ENCODE data around the gene EXOSC2.

DNA sequence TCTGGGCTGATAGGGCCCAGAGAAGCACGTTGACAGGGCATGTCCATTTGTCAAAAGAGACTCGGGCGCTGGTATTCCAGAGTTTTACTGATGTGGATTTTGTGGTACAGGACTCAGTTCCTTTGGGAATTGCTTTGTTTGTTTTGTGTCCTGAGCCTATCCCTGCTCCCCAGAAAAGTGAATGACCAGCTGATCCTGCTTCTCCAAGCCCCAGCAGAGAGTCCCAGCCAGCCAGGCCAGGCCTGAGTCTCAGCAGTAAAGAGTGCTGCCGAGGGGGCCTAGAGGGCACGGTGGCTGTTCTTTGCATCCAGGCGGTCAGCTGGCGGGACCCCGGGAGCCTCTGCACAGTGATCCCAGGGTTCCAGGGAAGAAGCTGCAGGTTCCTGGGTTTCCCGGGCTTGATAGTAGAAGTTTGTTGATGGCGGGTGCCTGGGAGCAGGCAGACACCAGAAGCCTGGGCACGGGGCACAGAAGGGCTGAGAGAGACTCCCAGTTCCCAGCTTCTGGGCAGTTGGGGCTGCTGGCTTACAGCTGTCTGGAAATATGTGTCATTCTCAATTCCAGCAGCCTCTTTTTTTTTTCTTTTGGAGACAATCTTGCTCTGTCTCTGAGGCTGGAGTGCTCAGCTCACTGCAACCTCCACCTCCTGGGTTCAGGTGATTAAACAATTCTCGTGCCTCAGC, 20.5 kb upstream of the EXOSC2 start:
- TF ChIP-seq POLR2AphosphoS5 (IDR thresholded peaks at IDR 0.05) = no peak
- TF ChIP-seq, protein P1, sequence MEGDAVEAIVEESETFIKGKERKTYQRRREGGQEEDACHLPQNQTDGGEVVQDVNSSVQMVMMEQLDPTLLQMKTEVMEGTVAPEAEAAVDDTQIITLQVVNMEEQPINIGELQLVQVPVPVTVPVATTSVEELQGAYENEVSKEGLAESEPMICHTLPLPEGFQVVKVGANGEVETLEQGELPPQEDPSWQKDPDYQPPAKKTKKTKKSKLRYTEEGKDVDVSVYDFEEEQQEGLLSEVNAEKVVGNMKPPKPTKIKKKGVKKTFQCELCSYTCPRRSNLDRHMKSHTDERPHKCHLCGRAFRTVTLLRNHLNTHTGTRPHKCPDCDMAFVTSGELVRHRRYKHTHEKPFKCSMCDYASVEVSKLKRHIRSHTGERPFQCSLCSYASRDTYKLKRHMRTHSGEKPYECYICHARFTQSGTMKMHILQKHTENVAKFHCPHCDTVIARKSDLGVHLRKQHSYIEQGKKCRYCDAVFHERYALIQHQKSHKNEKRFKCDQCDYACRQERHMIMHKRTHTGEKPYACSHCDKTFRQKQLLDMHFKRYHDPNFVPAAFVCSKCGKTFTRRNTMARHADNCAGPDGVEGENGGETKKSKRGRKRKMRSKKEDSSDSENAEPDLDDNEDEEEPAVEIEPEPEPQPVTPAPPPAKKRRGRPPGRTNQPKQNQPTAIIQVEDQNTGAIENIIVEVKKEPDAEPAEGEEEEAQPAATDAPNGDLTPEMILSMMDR (IDR thresholded peaks at IDR 0.05) = no peak
